ENCODE results near the gene ZFPM1.

The ZFPM1 gene

DNA sequence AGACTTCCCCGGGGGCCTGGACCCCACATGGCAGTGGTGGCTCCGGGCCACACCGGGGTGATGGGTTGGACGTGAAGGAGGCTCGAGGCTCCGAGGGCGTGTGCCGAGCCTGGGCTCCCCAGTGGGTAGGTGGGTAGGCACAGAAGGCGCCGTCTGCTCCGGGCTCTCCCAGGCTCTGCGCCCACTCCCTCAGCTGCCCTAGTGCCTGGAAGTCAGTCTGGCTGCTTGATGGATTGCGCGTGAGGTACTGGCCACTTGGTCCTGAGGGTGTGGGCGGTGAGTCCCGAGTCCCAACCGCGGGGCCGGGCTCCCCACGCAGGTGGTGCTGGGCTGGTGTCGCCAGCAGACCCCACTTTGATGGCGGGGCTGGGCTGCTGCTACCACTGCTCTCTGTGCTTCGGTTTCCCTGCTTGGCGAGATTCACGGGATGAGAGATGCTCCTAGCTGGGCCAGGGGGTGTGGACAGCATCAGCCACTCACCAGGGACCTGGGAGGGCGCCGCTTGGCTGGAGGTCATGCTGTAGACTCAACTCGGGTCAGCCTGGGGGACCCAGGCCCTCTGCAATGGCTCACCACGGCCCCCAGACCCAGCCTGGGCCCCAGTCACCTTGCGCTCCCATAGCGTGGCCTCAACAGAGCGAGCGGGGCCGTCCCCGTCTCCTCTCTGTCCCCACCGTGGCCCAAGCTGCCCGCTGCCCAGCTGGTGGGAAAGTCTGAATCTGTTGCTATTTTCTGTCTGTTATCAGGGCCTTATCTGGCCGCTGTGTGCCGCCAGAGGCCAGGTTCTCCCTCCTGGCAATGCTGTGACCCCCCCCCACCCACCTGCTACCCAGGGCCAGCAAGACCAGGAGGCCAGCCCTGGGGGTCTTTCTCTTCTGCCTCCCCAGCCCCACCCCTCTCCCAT lies 26.1 kb downstream of the ZFPM1 start:
- Histone ChIP-seq H3K4me3 (ENCODE audit: insufficient read length, low read depth) (no peak overlapping the region), H3K27me3 (ENCODE audit: insufficient read depth, insufficient read length) (no peaks in the 10 kb centered on the region), H3K4me1 (ENCODE audit: insufficient read depth, insufficient read length) (peaks cover 40% of the 10 kb centered on the region), H3K36me3 (ENCODE audit: insufficient read depth, insufficient read length, low read length) (no peaks in the 10 kb centered on the region), H3K9ac (ENCODE audit: insufficient read length, low read depth) (peak overlapping the region; percentile 57), H3K9me3 (ENCODE audit: insufficient read depth, low read length) (no peaks in the 10 kb centered on the region)
- no peak for DNase-seq (ENCODE audit: low read depth, low spot score)
- no peak for TF ChIP-seq SUZ12 (IDR thresholded peaks at IDR 0.05; ENCODE audit: extremely low read depth, insufficient read depth, insufficient read length)
- no peak for TF ChIP-seq ZNF274 (IDR thresholded peaks at IDR 0.05; ENCODE audit: low read depth, low read length)
- TF ChIP-seq YY1 (IDR thresholded peaks at IDR 0.05; ENCODE audit: insufficient read depth, insufficient read length) = no peak

DNA sequence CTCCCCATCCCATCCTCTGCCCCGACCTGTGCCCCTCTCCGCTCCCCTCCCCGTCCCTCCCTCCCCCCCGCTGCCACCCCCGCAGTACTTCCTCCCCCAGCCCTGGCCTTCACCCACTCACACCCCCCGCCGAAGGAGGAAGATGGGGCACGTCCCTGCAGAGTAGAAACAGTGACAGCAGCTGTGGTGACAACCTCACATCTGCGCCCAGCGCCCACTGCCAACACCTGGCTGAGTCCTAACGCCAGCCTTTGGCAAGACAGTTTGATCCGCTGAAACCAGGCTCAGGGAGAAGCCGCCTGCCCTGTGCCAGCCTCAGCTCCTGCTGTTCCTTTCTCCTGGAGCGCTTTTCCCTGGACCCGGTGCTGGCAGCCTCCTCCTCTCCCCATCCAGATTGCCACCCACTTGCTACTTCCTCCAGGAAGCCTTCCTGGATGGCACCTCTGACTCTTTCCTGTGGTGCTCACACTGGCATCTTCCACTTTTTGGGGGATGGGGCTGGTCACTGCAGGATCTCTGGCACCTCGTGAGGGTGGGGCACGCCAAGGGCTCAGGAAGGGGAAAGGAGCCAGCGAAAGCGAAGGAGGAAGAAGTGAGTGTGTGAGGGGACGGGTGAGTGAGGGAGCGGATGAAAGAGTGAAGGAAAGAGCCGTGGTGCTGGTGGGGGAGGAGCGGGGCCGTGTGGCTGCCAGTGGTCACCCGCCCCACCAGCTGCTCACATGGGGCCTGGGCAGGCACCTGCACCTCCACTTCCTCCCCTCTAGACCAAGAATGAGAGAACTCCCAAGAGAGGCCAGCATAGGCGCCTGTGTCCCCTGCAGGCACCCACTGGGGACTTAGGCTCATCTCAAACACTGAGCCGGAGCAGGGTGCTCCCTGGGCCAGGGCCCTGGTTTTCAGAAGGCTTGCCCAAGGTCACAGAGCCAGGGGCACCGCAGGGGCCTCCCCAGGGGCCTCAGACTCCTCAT lies 27.0 kb downstream of the ZFPM1 start:
- H3K9me3 ChIP-seq (ENCODE audit: insufficient read depth, low read length) = no peaks in the 10 kb centered on the region
- TF ChIP-seq SUZ12 (IDR thresholded peaks at IDR 0.05; ENCODE audit: extremely low read depth, insufficient read depth, insufficient read length) (no peak), YY1 (IDR thresholded peaks at IDR 0.05; ENCODE audit: insufficient read depth, insufficient read length) (no peak), ZNF274 (IDR thresholded peaks at IDR 0.05; ENCODE audit: low read depth, low read length) (no peak)
- peaks cover 45% of the 10 kb centered on the region for H3K4me1 ChIP-seq (ENCODE audit: insufficient read depth, insufficient read length)
- DNase-seq (ENCODE audit: low read depth, low spot score) = no peak
- no peaks in the 10 kb centered on the region for H3K27me3 ChIP-seq (ENCODE audit: insufficient read depth, insufficient read length)
- peak overlapping the region; percentile 36 for H3K9ac ChIP-seq (ENCODE audit: insufficient read length, low read depth)
- H3K4me3 ChIP-seq (ENCODE audit: insufficient read length, low read depth) = no peak overlapping the region
- no peaks in the 10 kb centered on the region for H3K36me3 ChIP-seq (ENCODE audit: insufficient read depth, insufficient read length, low read length)

DNA sequence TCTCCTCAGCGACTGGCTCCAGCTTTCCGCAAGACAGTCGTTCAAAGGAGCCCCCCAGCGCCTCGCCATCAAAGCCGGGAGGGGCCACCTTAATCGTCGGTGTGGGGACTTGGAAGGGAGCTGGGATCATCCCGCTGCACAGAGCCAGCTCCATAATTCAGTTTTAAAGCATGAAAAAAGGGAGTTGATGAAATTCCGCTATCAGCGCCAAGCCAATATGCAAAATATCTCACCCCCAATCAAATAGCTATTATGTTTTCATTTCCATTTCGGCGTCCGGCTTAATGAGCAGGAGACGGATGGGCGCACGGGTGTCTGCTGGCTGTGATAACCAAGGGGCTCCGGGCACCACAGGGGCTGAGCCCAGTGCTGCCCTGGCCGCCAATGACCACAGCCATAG lies 27.7 kb downstream of the ZFPM1 start:
- TF ChIP-seq SUZ12 (IDR thresholded peaks at IDR 0.05; ENCODE audit: extremely low read depth, insufficient read depth, insufficient read length) = no peak
- no peak for TF ChIP-seq ZNF274 (IDR thresholded peaks at IDR 0.05; ENCODE audit: low read depth, low read length)
- TF ChIP-seq YY1 (IDR thresholded peaks at IDR 0.05; ENCODE audit: insufficient read depth, insufficient read length) = no peak
- Histone ChIP-seq H3K4me1 (ENCODE audit: insufficient read depth, insufficient read length) (peaks cover 42% of the 10 kb centered on the region), H3K9ac (ENCODE audit: insufficient read length, low read depth) (peak overlapping the region; percentile 36), H3K4me3 (ENCODE audit: insufficient read length, low read depth) (no peak overlapping the region), H3K9me3 (ENCODE audit: insufficient read depth, low read length) (no peaks in the 10 kb centered on the region), H3K27me3 (ENCODE audit: insufficient read depth, insufficient read length) (no peaks in the 10 kb centered on the region), H3K36me3 (ENCODE audit: insufficient read depth, insufficient read length, low read length) (no peaks in the 10 kb centered on the region)
- no peak for DNase-seq (ENCODE audit: low read depth, low spot score)

DNA sequence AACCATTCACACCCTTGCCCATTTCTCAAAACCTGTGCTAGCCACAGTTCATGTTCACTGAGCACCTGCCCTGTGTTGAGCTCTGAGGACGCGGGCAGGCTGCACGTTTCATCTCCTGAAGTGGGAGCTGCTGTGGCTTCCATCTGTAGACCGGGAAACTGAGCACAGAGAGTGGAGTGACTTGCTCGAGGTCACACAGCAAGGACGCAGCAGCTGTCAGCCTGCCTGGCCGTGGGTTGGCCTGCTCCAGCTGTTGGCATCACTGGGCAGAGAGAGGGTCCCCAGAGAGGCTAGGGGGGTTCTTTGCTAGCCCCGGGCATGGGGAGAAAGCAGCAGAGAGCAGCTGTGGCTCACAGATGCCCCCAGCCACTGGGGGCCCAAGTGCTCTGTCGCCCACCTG lies 28.8 kb downstream of the ZFPM1 start:
- no peak for TF ChIP-seq ZNF274 (IDR thresholded peaks at IDR 0.05; ENCODE audit: low read depth, low read length)
- no peak for TF ChIP-seq SUZ12 (IDR thresholded peaks at IDR 0.05; ENCODE audit: extremely low read depth, insufficient read depth, insufficient read length)
- no peak for TF ChIP-seq YY1 (IDR thresholded peaks at IDR 0.05; ENCODE audit: insufficient read depth, insufficient read length)
- Histone ChIP-seq H3K4me3 (ENCODE audit: insufficient read length, low read depth) (no peak overlapping the region), H3K36me3 (ENCODE audit: insufficient read depth, insufficient read length, low read length) (peaks cover 7% of the 10 kb centered on the region), H3K27me3 (ENCODE audit: insufficient read depth, insufficient read length) (no peaks in the 10 kb centered on the region), H3K9me3 (ENCODE audit: insufficient read depth, low read length) (no peaks in the 10 kb centered on the region), H3K9ac (ENCODE audit: insufficient read length, low read depth) (no peak overlapping the region), H3K4me1 (ENCODE audit: insufficient read depth, insufficient read length) (peaks cover 34% of the 10 kb centered on the region)
- no peak for DNase-seq (ENCODE audit: low read depth, low spot score)

DNA sequence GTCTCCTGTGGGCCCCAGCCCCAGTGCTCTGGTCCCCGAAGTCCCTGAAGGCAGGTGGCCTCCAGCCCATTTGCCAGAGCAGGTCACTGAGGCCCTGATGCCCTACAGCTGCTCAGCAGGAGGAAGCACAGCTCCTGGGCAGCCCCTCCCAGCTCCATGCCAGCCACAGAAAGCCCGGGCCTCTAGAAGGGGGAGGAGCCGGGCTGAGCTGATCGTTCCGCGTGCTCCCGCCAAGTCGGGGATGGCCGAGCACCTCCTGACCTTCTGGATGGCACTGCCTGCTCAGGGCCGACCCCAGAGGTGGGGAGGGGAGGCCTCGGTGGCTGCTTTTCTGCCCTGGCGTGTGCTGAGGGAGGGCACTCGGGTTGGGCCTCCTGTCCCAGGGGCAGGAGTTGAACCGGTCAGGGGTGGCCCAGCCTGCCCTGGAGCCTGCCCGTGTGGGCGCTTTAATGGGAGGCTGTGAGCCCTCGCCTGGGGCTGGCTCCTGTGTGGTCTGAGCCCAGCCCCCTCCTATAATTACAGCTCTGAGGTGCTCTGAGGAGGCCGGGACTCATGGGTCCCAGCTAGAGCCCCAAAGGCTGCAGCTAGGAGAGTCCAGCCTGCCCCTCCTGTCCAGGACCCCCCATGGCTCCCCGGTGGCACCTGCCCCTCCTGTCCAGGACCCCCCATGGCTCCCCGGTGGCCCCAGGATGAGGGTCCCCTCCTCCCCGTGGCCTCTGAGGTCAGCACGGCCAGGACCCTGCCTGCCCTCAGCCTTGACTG lies 29.7 kb downstream of the ZFPM1 start:
- Histone ChIP-seq H3K27me3 (ENCODE audit: insufficient read depth, insufficient read length) (no peaks in the 10 kb centered on the region), H3K9ac (ENCODE audit: insufficient read length, low read depth) (peak overlapping the region; percentile 13), H3K4me3 (ENCODE audit: insufficient read length, low read depth) (no peak overlapping the region), H3K4me1 (ENCODE audit: insufficient read depth, insufficient read length) (peaks cover 27% of the 10 kb centered on the region), H3K36me3 (ENCODE audit: insufficient read depth, insufficient read length, low read length) (peaks cover 10% of the 10 kb centered on the region), H3K9me3 (ENCODE audit: insufficient read depth, low read length) (no peaks in the 10 kb centered on the region)
- TF ChIP-seq SUZ12 (IDR thresholded peaks at IDR 0.05; ENCODE audit: extremely low read depth, insufficient read depth, insufficient read length) = no peak
- no peak for TF ChIP-seq YY1 (IDR thresholded peaks at IDR 0.05; ENCODE audit: insufficient read depth, insufficient read length)
- TF ChIP-seq ZNF274 (IDR thresholded peaks at IDR 0.05; ENCODE audit: low read depth, low read length) = no peak
- DNase-seq (ENCODE audit: low read depth, low spot score) = no peak

DNA sequence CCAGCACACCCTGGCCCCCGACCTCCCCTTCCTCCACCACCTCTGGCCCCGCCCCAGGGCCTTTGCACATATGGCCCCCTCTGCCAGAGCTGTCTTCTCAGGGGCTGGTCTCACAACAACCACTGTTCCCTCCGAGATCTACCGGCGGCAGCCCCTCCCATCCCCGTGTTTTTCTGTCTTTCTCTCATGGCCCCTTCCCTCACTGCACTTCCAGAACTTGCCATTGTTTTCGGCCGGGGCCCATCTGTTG lies 30.2 kb downstream of the ZFPM1 start:
- Histone ChIP-seq H3K9me3 (ENCODE audit: insufficient read depth, low read length) (no peaks in the 10 kb centered on the region), H3K27me3 (ENCODE audit: insufficient read depth, insufficient read length) (no peaks in the 10 kb centered on the region), H3K4me1 (ENCODE audit: insufficient read depth, insufficient read length) (peaks cover 28% of the 10 kb centered on the region), H3K36me3 (ENCODE audit: insufficient read depth, insufficient read length, low read length) (peaks cover 10% of the 10 kb centered on the region), H3K9ac (ENCODE audit: insufficient read length, low read depth) (no peak overlapping the region), H3K4me3 (ENCODE audit: insufficient read length, low read depth) (no peak overlapping the region)
- TF ChIP-seq SUZ12 (IDR thresholded peaks at IDR 0.05; ENCODE audit: extremely low read depth, insufficient read depth, insufficient read length) (no peak), YY1 (IDR thresholded peaks at IDR 0.05; ENCODE audit: insufficient read depth, insufficient read length) (no peak), ZNF274 (IDR thresholded peaks at IDR 0.05; ENCODE audit: low read depth, low read length) (no peak)
- no peak for DNase-seq (ENCODE audit: low read depth, low spot score)
